ENCODE data around the gene CBY1.

GRCh38 chr22:38611559-38611958, 44.9 kb upstream of the CBY1 start:
- no peak for TF ChIP-seq POLR2A (IDR thresholded peaks at IDR 0.05)
- no peak for TF ChIP-seq CTCF (IDR thresholded peaks at IDR 0.05)

All from esophagus squamous epithelium (tissue), 4 donors.